SU-DHL-6 (cell line): ENCODE measurements around the gene MXD4.

Experiments
- CTCF ChIP-seq: fragments of 200-600 bp; sonication (generic); IDR thresholded peaks from one replicate; pipeline ENCODE4 v1.5.1; 2017; ENCODE audit warnings: antibody characterized with exemption, mild to moderate bottlenecking, low read length, moderate library complexity; ENCODE audit not compliant: insufficient read depth, poor library complexity, severe bottlenecking
- EZH2phosphoT487 ChIP-seq: fragments of 200-600 bp; sonication (generic), shearing (Covaris generic); conservative IDR thresholded peaks from 2 replicates; pipeline ENCODE4 v1.6.1; 2018; ENCODE audit warnings: mild to moderate bottlenecking, antibody characterized with exemption, low read length, moderate library complexity, mixed read lengths

DNA sequence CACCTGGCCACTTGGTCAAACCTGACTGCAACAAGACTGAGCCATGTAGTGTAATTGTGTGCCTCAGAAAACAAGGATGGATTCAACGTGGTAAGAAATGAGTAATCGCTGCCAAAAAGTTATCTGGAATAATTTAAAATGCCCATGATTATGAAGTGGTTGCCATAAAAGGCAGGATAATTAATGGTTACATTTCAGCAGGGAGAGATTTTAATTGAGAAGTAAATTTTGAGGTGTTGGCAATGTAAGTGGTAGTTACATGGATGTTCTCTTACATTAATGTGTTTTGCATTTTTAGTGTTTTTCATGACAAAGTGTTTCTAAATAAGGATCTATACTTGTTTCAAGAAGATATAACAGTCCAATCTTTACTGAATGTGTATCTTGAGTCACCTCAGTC is 35.6 kb downstream of the MXD4 start:
- TF ChIP-seq EZH2phosphoT487, result no peak
- TF ChIP-seq CTCF, result no peak
